Neutrophil (primary cell): ENCODE data around the gene SMAD9.

Experiments used
- H3K27ac ChIP-seq: fragments of 200-600 bp; sonication (generic); 2 replicates; pipeline ENCODE4 v1.5.1; 2016; ENCODE audit warnings: mild to moderate bottlenecking, moderate library complexity
- H3K27me3 ChIP-seq: fragments of 200-600 bp; sonication (generic); 2 replicates; pipeline ENCODE4 v1.6.0; 2016; ENCODE audit warnings: mild to moderate bottlenecking
- H3K36me3 ChIP-seq: fragments of 200-600 bp; sonication (generic); 2 replicates; pipeline ENCODE4 v1.5.1; 2017
- H3K4me1 ChIP-seq, 2 experiments: fragments of 200-600 bp in 1 of 2; sonication (generic) in 1 of 2; 1 replicate in 1 of 2; 2 replicates in 1 of 2; pipeline versions ENCODE4 v1.5.1 to v1.6.1; 2013 to 2016; ENCODE audit warnings: low read depth in 1 of 2, low read length in 1 of 2, mild to moderate bottlenecking in 1 of 2, moderate library complexity in 1 of 2; ENCODE audit not compliant: control insufficient read depth in 1 of 2, insufficient read depth in 1 of 2
- H3K4me3 ChIP-seq, 2 experiments: fragments of 200-600 bp in 1 of 2; sonication (generic) in 1 of 2; 1 replicate in 1 of 2; 2 replicates in 1 of 2; pipeline ENCODE4 v1.5.1; 2013 to 2016; ENCODE audit warnings: low read depth in 1 of 2, low read length in 1 of 2, mild to moderate bottlenecking in 1 of 2, moderate library complexity in 1 of 2
- H3K9me3 ChIP-seq: fragments of 200-600 bp; sonication (generic); 2 replicates; pipeline ENCODE4 v1.5.1; 2016
- CTCF ChIP-seq: fragments of 200-600 bp; sonication (generic); IDR thresholded peaks from 2 replicates; pipeline ENCODE4 v1.5.1; 2016; ENCODE audit warnings: antibody characterized with exemption

The SMAD9 gene

GRCh38 chr13:36950920-36951319, 30.9 kb upstream of the SMAD9 start:
- Histone ChIP-seq H3K36me3 (peaks cover 12% of the 10 kb centered on the region), H3K4me1 (no peaks in the 10 kb centered on the region), H3K27ac (no peak overlapping the region), H3K27me3 (no peaks in the 10 kb centered on the region), H3K4me3 (no peak overlapping the region), H3K9me3 (no peaks in the 10 kb centered on the region)
- TF ChIP-seq CTCF = no peak

- Histone ChIP-seq H3K36me3 (peaks cover 12% of the 10 kb centered on the region), H3K9me3 (no peaks in the 10 kb centered on the region), H3K27me3 (no peaks in the 10 kb centered on the region), H3K4me1 (no peaks in the 10 kb centered on the region), H3K4me3 (no peak overlapping the region), H3K27ac (no peak overlapping the region)
- TF ChIP-seq CTCF = no peak
Observed at GRCh38 chr13:36950330-36950729, 30.3 kb upstream of the SMAD9 start.

GRCh38 chr13:36945078-36945477, 25.0 kb upstream of the SMAD9 start:
- Histone ChIP-seq H3K4me3 (no peak overlapping the region), H3K27ac (no peak overlapping the region), H3K4me1 (no peaks in the 10 kb centered on the region), H3K9me3 (no peaks in the 10 kb centered on the region), H3K36me3 (peaks cover 5% of the 10 kb centered on the region), H3K27me3 (no peaks in the 10 kb centered on the region)
- no peak for TF ChIP-seq CTCF

GRCh38 chr13:36925603-36926002, 5.6 kb upstream of the SMAD9 start:
- H3K9me3 ChIP-seq = no peaks in the 10 kb centered on the region
- peaks cover 51% of the 10 kb centered on the region for H3K27me3 ChIP-seq
- no peak overlapping the region for H3K27ac ChIP-seq
- H3K4me1 ChIP-seq = no peaks in the 10 kb centered on the region
- H3K36me3 ChIP-seq = no peaks in the 10 kb centered on the region
- TF ChIP-seq CTCF = no peak
- H3K4me3 ChIP-seq = no peak overlapping the region

- no peak overlapping the region for H3K4me3 ChIP-seq
- no peak for TF ChIP-seq CTCF
- H3K9me3 ChIP-seq = no peaks in the 10 kb centered on the region
- no peak overlapping the region for H3K27ac ChIP-seq
- H3K36me3 ChIP-seq = no peaks in the 10 kb centered on the region
- peaks cover 0 to 9% of the 10 kb centered on the region in 2 experiments for H3K4me1 ChIP-seq
- peaks cover 67% of the 10 kb centered on the region for H3K27me3 ChIP-seq
Observed at GRCh38 chr13:36924001-36924400, 4.0 kb upstream of the SMAD9 start.
